Hepatocyte (in vitro differentiated cells): Measurements from ENCODE around the gene ZNF101. TPM values are rescaled to one million over a fixed set of nuclear protein-coding genes. Genes with fewer than 3 reads are reported as not detected.
A peak's percentile ranks its signal among the peaks of the same experiment; 100 is the strongest.

Experiments used
- DNase-seq: peaks from one replicate; pipeline ENCODE4 v3.0.0-alpha.2; 2016; ENCODE audit warnings: low spot score
- H2AFZ ChIP-seq: fragments of 200-600 bp; sonication (generic); 2 replicates; pipeline ENCODE4 v1.6.0; 2016; ENCODE audit warnings: antibody characterized with exemption, mild to moderate bottlenecking
- H3K27ac ChIP-seq: fragments of 200-600 bp; sonication (generic); 2 replicates; pipeline ENCODE4 v1.5.1; 2016; ENCODE audit warnings: mild to moderate bottlenecking
- H3K27me3 ChIP-seq: fragments of 200-600 bp; sonication (generic); 2 replicates; pipeline ENCODE4 v1.6.1; 2016
- H3K36me3 ChIP-seq: fragments of 200-600 bp; sonication (generic); replicated peaks from 2 replicates; pipeline ENCODE4 v1.5.1; 2016; ENCODE audit warnings: low read depth; ENCODE audit not compliant: insufficient read depth
- H3K4me1 ChIP-seq: fragments of 200-600 bp; sonication (generic); 2 replicates; pipeline ENCODE4 v1.5.1; 2016; ENCODE audit warnings: mild to moderate bottlenecking, moderate library complexity; ENCODE audit not compliant: insufficient read depth
- H3K4me2 ChIP-seq: fragments of 200-600 bp; sonication (generic); 2 replicates; pipeline ENCODE4 v1.6.0; 2016
- H3K4me3 ChIP-seq: fragments of 200-600 bp; sonication (generic); 2 replicates; pipeline ENCODE4 v1.5.1; 2016; ENCODE audit warnings: mild to moderate bottlenecking
- H3K79me2 ChIP-seq: fragments of 200-600 bp; sonication (generic); 2 replicates; pipeline ENCODE4 v1.6.0; 2017; ENCODE audit warnings: mild to moderate bottlenecking
- H3K9me2 ChIP-seq: fragments of 200-600 bp; sonication (generic); replicated peaks from 2 replicates; pipeline ENCODE4 v1.6.0; 2017; ENCODE audit warnings: mild to moderate bottlenecking; ENCODE audit not compliant: insufficient read depth
- H3K9me3 ChIP-seq: fragments of 200-600 bp; sonication (generic); 2 replicates; pipeline ENCODE4 v1.5.1; 2016; ENCODE audit warnings: low read depth, mild to moderate bottlenecking
- H4K20me1 ChIP-seq: fragments of 200-600 bp; sonication (generic); 2 replicates; pipeline ENCODE4 v1.6.0; 2016; ENCODE audit warnings: mild to moderate bottlenecking; ENCODE audit not compliant: insufficient read depth, poor library complexity, severe bottlenecking
- CTCF ChIP-seq: fragments of 200-600 bp; sonication (generic); IDR thresholded peaks from 2 replicates; pipeline ENCODE4 v1.5.1; 2016; ENCODE audit warnings: antibody characterized with exemption, mild to moderate bottlenecking; ENCODE audit not compliant: poor library complexity
- EZH2 ChIP-seq: fragments of 200-600 bp; sonication (generic); IDR thresholded peaks from 2 replicates; pipeline ENCODE4 v1.6.1; 2016; ENCODE audit warnings: antibody characterized with exemption, mild to moderate bottlenecking, borderline replicate concordance
- EZH2phosphoT487 ChIP-seq: fragments of 200-600 bp; sonication (generic); IDR thresholded peaks from one replicate; pipeline ENCODE4 v1.6.1; 2018; ENCODE audit warnings: antibody characterized with exemption, mild to moderate bottlenecking, low read depth, moderate library complexity; ENCODE audit not compliant: unreplicated experiment, severe bottlenecking
- whole genome bisulfite sequencing: methylation state at CpG from one replicate; pipeline ENCODE4 v1.1.6; 2016; ENCODE audit warnings: low lambda C conversion rate; ENCODE audit errors: missing lambda C conversion rate; 5-methylcytosine and 5-hydroxymethylcytosine counted together
- polyA plus RNA-seq: library from polyadenylated mRNA; unstranded; fragments of >200 nt; fragmentation: Nextera tagmentation; extraction: Ambion mirVana; gene quantifications from 2 replicates; pipeline ENCODE4 v1.2.1, GENCODE V29; 2016
- total RNA-seq: library from RNA; depleted of rRNA; stranded (reverse); fragments of >200 nt; gene quantifications from 2 replicates; pipeline ENCODE4 v1.2.3, GENCODE V29; 2014

ZNF101 gene
- total and polyA plus RNA-seq, 2 experiments from 2014 or later = 3.6 to 5.9 TPM

GRCh38 chr19:19659646-19660245 lies 8.9 kb upstream of the ZNF101 start:
- Histone ChIP-seq H3K36me3 (no peaks in the 10 kb centered on the region), H3K4me3 (no peak overlapping the region), H3K9me2 (no peaks in the 10 kb centered on the region), H3K27me3 (no peaks in the 10 kb centered on the region), H3K27ac (no peak overlapping the region), H2AFZ (no peak overlapping the region), H3K9me3 (no peaks in the 10 kb centered on the region), H3K4me2 (no peak overlapping the region), H3K4me1 (peaks cover 11% of the 10 kb centered on the region), H4K20me1 (peaks cover 17% of the 10 kb centered on the region), H3K79me2 (peaks cover 37% of the 10 kb centered on the region)
- 95% methylated on average over 17 of the region's 17 CpGs for WGBS
- TF ChIP-seq CTCF = no peak
- DNase-seq = no peak

- H3K27me3 ChIP-seq = no peaks in the 10 kb centered on the region
- peaks cover 11% of the 10 kb centered on the region for H3K4me1 ChIP-seq
- DNase-seq = no peak
- peaks cover 17% of the 10 kb centered on the region for H4K20me1 ChIP-seq
- H3K27ac ChIP-seq = no peak overlapping the region
- H3K4me3 ChIP-seq = no peak overlapping the region
- H3K9me2 ChIP-seq = no peaks in the 10 kb centered on the region
- H3K79me2 ChIP-seq = peaks cover 37% of the 10 kb centered on the region
- H3K36me3 ChIP-seq = no peaks in the 10 kb centered on the region
- no peak for TF ChIP-seq EZH2phosphoT487
- TF ChIP-seq EZH2 = no peak
- no peak for TF ChIP-seq CTCF
- no peaks in the 10 kb centered on the region for H3K9me3 ChIP-seq
- peak overlapping the region; percentile 95 for H3K4me2 ChIP-seq
- 93% methylated on average over 10 of the region's 10 CpGs for WGBS
- H2AFZ ChIP-seq = no peak overlapping the region
Measured at GRCh38 chr19:19661141-19661674, 7.4 kb upstream of the ZNF101 start.

DNA sequence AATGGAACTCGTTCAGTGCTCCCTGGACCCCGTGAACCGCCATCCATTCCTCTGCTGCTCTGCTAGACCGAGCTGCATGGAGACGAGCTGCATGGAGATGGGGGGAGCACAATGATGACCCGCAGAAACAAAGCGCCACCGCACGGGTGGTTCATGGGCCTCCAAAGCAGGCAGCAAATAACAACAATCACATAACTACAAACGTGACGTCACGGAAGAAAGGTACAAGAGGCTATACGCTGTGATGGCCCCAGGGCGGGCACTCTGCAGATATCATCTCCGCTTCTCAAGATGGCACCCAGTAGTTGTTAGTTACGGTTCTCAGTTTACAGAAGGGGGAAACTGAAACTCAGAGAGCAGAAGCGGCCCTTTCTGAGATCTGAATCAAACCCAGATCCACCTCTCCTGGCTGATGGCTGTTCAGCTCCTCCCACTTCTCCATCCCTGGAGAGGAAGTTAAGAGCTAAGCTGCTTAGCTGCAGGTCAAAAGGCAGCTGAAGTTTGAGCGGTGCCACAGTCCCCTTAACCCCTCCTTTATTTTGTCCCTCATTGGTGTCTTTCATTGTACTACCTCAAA lies 6.9 kb upstream of the ZNF101 start:
- peaks cover 17% of the 10 kb centered on the region for H4K20me1 ChIP-seq
- no peaks in the 10 kb centered on the region for H3K9me3 ChIP-seq
- H3K27ac ChIP-seq = no peak overlapping the region
- DNase-seq = no peak
- peaks cover 11% of the 10 kb centered on the region for H3K4me1 ChIP-seq
- H3K79me2 ChIP-seq = peaks cover 37% of the 10 kb centered on the region
- H3K4me2 ChIP-seq = peak overlapping the region; percentile 95
- WGBS = 80% methylated on average over 18 of the region's 18 CpGs
- no peaks in the 10 kb centered on the region for H3K36me3 ChIP-seq
- TF ChIP-seq EZH2 (no peak), CTCF (no peak), EZH2phosphoT487 (no peak)
- H3K4me3 ChIP-seq = no peak overlapping the region
- H3K27me3 ChIP-seq = no peaks in the 10 kb centered on the region
- H2AFZ ChIP-seq = no peak overlapping the region
- no peaks in the 10 kb centered on the region for H3K9me2 ChIP-seq
